Lower leg skin (tissue), 4 donors: ENCODE measurements around the gene CHEK1. TPM values are rescaled to one million over a fixed set of nuclear protein-coding genes. Genes with fewer than 3 reads are reported as not detected.
A peak's percentile ranks its signal among the peaks of the same experiment; 100 is the strongest.

ENCODE experiments used
- DNase-seq, 2 donors: peaks; one replicate each; pipeline ENCODE4 v3.0.0-alpha.2; 2019; ENCODE audit warnings: low spot score in 2 of 2
- H3K4me3 ChIP-seq: fragments of 200-600 bp; sonication (generic); 2 replicates; pipeline ENCODE4 v1.5.1; 2017; ENCODE audit warnings: mild to moderate bottlenecking, low read depth; ENCODE audit not compliant: poor library complexity, severe bottlenecking
- CTCF ChIP-seq, 3 donors: fragments of 450-650 bp; IDR thresholded peaks; one replicate each; pipeline ENCODE4 v1.5.1; 2016; ENCODE audit warnings: antibody characterized with exemption in 3 of 3, mild to moderate bottlenecking in 3 of 3, moderate library complexity in 2 of 3
- POLR2A ChIP-seq, 2 donors: fragments of 450-650 bp; IDR thresholded peaks; one replicate each; pipeline ENCODE4 v1.6.1; 2016 to 2017; ENCODE audit warnings: antibody characterized with exemption in 2 of 2, mild to moderate bottlenecking in 1 of 2, moderate library complexity in 1 of 2
- WGBS, 2 donors: methylation state at CpG; one replicate each; pipeline ENCODE4 v1.1.5; 2018; 5-methylcytosine and 5-hydroxymethylcytosine counted together
- intact Hi-C: fragments of 100-400 bp; cut with DNase I; formaldehyde crosslinking; loops from one replicate; pipeline ENCODE4 v1.15.0; 2023; ENCODE audit warnings: low total_unique reads
- total RNA-seq, 4 donors: library from RNA; depleted of rRNA; stranded (reverse); fragments of >200 nt; gene quantifications; one replicate each; pipeline ENCODE4 v1.1.0, GENCODE V29; 2016

Gene CHEK1
- total RNA-seq, 4 donors from 2014 or later = 0.99 to 8.0 (median 1.9) TPM

DNA sequence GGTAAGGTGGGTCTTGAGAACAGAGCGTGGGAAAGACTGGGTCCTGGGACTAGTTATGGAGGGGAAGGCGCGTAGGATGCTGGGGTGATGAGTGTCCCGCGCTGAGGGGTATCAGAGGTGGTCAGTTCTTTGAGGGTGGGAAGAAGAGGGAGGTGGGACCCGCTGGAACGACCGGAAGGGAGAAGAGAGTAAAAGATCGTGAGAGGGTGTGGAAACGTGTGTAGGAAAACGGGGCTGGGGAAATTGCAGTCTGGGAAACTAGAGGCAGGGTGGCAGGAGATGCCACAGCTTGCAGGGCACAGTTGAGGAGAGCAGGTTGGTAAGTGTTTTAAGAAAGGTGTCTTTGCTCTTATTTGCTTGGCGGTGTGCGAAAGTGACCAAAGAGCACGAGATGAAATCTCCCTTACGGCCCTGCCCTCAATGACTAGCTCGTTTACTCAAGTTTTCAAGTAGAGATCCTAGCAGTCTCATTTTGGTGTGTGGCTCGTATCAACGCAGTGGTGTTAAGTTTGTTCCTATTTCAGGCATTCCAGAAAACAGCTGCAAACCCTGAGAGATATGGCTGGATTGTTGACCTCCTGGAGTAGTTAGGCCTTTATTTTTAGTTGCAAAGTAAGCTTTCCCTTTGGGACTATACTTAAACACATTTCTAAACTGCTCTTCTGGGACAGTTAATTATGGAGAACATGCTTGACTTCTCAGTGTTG, 31.7 kb upstream of the CHEK1 start:
- no peak for DNase-seq
- intact Hi-C loops = no loop called here
- TF ChIP-seq POLR2A (IDR thresholded peaks at IDR 0.05) (no peak), CTCF (IDR thresholded peaks at IDR 0.05) (no peak)
- 1 to 2% methylated on average over 18 of the region's 18 CpGs for WGBS, 2 donors
- H3K4me3 ChIP-seq = peak overlapping the region; percentile 94

GRCh38 chr11:125594958-125595357, 30.0 kb upstream of the CHEK1 start:
- 53 to 61% methylated on average over 3 of the region's 3 CpGs for WGBS, 2 donors
- H3K4me3 ChIP-seq = no peak overlapping the region
- TF ChIP-seq CTCF (IDR thresholded peaks at IDR 0.05) (no peak), POLR2A (IDR thresholded peaks at IDR 0.05) (no peak)
- intact Hi-C loops = no loop called here
- no peak for DNase-seq

GRCh38 chr11:125600663-125601062, 24.3 kb upstream of the CHEK1 start:
- WGBS, 2 donors = 98 to 100% methylated on average over 2 of the region's 2 CpGs
- H3K4me3 ChIP-seq = no peak overlapping the region
- intact Hi-C loops = no loop called here
- DNase-seq = no peak
- no peak for TF ChIP-seq POLR2A (IDR thresholded peaks at IDR 0.05)
- no peak for TF ChIP-seq CTCF (IDR thresholded peaks at IDR 0.05)

- 86 to 89% methylated on average over 3 of the region's 3 CpGs for WGBS, 2 donors
- TF ChIP-seq POLR2A (IDR thresholded peaks at IDR 0.05) = no peak
- no peak for TF ChIP-seq CTCF (IDR thresholded peaks at IDR 0.05)
- intact Hi-C loops = no loop called here
- H3K4me3 ChIP-seq = no peak overlapping the region
- DNase-seq = no peak
These were observed 21.8 kb upstream of the CHEK1 start for GRCh38 chr11:125603207-125603606.

- no peak overlapping the region for H3K4me3 ChIP-seq
- no peak for DNase-seq
- intact Hi-C loops = no loop called here
- TF ChIP-seq POLR2A (IDR thresholded peaks at IDR 0.05) (no peak), CTCF (IDR thresholded peaks at IDR 0.05) (no peak)
These were observed 19.5 kb upstream of the CHEK1 start for GRCh38 chr11:125605417-125605816.

DNA sequence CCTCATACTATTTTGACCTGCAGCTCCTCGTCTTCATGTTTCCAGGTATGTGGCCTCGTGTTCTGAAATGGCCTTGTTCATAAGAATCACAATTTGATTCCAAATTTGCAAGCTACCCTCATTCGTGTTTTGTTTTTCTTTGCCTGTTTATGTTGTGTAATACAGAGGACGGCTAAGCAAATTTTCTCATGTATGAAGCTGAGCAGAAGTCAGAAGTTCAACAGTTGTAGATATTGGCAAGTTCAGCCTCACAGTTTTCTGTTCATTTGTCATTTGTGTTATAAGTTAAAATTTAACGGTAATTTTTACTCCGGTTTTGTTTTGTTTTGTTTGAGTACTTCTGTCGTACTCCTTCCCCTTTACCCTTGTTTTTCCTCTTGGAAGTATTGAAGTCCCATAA, 15.4 kb upstream of the CHEK1 start:
- WGBS, 2 donors = 83 to 87% methylated on average over 7 of the region's 7 CpGs
- no peak overlapping the region for H3K4me3 ChIP-seq
- no peak for DNase-seq
- intact Hi-C loops = no loop called here
- TF ChIP-seq CTCF (IDR thresholded peaks at IDR 0.05) (no peak), POLR2A (IDR thresholded peaks at IDR 0.05) (no peak)
